MM.1S (cell line): ENCODE results near the gene SNX25.

Experiments used
- DNase-seq: peaks from one replicate; pipeline ENCODE4 v3.0.0-alpha.2; 2015
- H2AFZ ChIP-seq: fragments of 300-600 bp; sonication (generic); 2 replicates; pipeline ENCODE4 v1.6.0; 2016; ENCODE audit warnings: antibody characterized with exemption, low read length
- H3F3A ChIP-seq: fragments of 300-600 bp; sonication (generic); 2 replicates; pipeline ENCODE4 v1.6.1; 2016; ENCODE audit warnings: mild to moderate bottlenecking, antibody characterized with exemption, low read length, moderate library complexity, mixed read lengths; ENCODE audit not compliant: insufficient read depth
- H3K27ac ChIP-seq: fragments of 300-600 bp; sonication (generic); 2 replicates; pipeline ENCODE4 v1.5.1; 2016; ENCODE audit warnings: mild to moderate bottlenecking, low read length
- H3K27me3 ChIP-seq: fragments of 300-600 bp; sonication (generic); replicated peaks from 2 replicates; pipeline ENCODE4 v1.6.0; 2016; ENCODE audit warnings: low read length; ENCODE audit not compliant: insufficient read depth
- H3K36me3 ChIP-seq: fragments of 300-600 bp; sonication (generic); replicated peaks from 2 replicates; pipeline ENCODE4 v1.6.1; 2016; ENCODE audit warnings: mild to moderate bottlenecking, low read length, mixed read lengths; ENCODE audit not compliant: insufficient read depth
- H3K4me1 ChIP-seq: fragments of 300-600 bp; sonication (generic); 2 replicates; pipeline ENCODE4 v1.6.1; 2016; ENCODE audit warnings: low read length, mixed read lengths
- H3K4me2 ChIP-seq: fragments of 300-600 bp; sonication (generic); 2 replicates; pipeline ENCODE4 v1.6.0; 2016; ENCODE audit warnings: low read depth, low read length
- H3K4me3 ChIP-seq: fragments of 300-600 bp; sonication (generic); 2 replicates; pipeline ENCODE4 v1.5.1; 2016; ENCODE audit warnings: low read length, mixed read lengths
- H3K79me2 ChIP-seq: fragments of 300-600 bp; sonication (generic); 2 replicates; pipeline ENCODE4 v1.6.1; 2016; ENCODE audit warnings: mixed run types, low read length, mixed read lengths
- H3K9ac ChIP-seq: fragments of 300-600 bp; sonication (generic); 2 replicates; pipeline ENCODE4 v1.6.1; 2016; ENCODE audit warnings: low read length, mixed read lengths
- H3K9me2 ChIP-seq: fragments of 300-600 bp; sonication (generic); replicated peaks from 2 replicates; pipeline ENCODE4 v1.6.1; 2016; ENCODE audit warnings: mild to moderate bottlenecking, low read length, mixed read lengths; ENCODE audit not compliant: insufficient read depth
- H3K9me3 ChIP-seq: fragments of 300-600 bp; sonication (generic); replicated peaks from 2 replicates; pipeline ENCODE4 v1.6.1; 2016; ENCODE audit warnings: mild to moderate bottlenecking, low read length, mixed read lengths; ENCODE audit not compliant: insufficient read depth
- H4K20me1 ChIP-seq: fragments of 300-600 bp; sonication (generic); 2 replicates; pipeline ENCODE4 v1.6.1; 2016; ENCODE audit warnings: mild to moderate bottlenecking, low read length, moderate library complexity, mixed read lengths; ENCODE audit not compliant: insufficient read depth
- EZH2 ChIP-seq: fragments of 300-600 bp; sonication (generic); optimal IDR thresholded peaks from 2 replicates; pipeline ENCODE3; 2017; ENCODE audit warnings: low read depth, mild to moderate bottlenecking, antibody characterized with exemption, low read length, mixed read lengths
- EZH2phosphoT487 ChIP-seq: fragments of 300-600 bp; sonication (generic); IDR thresholded peaks from 2 replicates; pipeline ENCODE4 v1.6.1; 2018; ENCODE audit warnings: antibody characterized with exemption, low read length
- TF ChIP-seq, protein P1 (sequence below): fragments of 300-600 bp; sonication (generic); IDR thresholded peaks from 2 replicates; pipeline ENCODE4 v1.5.1; 2016; ENCODE audit warnings: antibody characterized with exemption, low read length, mixed read lengths

Gene SNX25

GRCh38 chr4:185371702-185372101 is 162.3 kb downstream of the SNX25 start:
- no peak overlapping the region for H2AFZ ChIP-seq
- TF ChIP-seq, protein P1, sequence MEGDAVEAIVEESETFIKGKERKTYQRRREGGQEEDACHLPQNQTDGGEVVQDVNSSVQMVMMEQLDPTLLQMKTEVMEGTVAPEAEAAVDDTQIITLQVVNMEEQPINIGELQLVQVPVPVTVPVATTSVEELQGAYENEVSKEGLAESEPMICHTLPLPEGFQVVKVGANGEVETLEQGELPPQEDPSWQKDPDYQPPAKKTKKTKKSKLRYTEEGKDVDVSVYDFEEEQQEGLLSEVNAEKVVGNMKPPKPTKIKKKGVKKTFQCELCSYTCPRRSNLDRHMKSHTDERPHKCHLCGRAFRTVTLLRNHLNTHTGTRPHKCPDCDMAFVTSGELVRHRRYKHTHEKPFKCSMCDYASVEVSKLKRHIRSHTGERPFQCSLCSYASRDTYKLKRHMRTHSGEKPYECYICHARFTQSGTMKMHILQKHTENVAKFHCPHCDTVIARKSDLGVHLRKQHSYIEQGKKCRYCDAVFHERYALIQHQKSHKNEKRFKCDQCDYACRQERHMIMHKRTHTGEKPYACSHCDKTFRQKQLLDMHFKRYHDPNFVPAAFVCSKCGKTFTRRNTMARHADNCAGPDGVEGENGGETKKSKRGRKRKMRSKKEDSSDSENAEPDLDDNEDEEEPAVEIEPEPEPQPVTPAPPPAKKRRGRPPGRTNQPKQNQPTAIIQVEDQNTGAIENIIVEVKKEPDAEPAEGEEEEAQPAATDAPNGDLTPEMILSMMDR, result no peak
- no peak for TF ChIP-seq EZH2
- no peak for TF ChIP-seq EZH2phosphoT487
- no peak overlapping the region for H3K4me2 ChIP-seq
- H3F3A ChIP-seq, result no peaks in the 10 kb centered on the region
- H3K9ac ChIP-seq, result no peak overlapping the region
- DNase-seq, result no peak
- H3K9me2 ChIP-seq, result no peaks in the 10 kb centered on the region
- no peaks in the 10 kb centered on the region for H3K27me3 ChIP-seq
- no peaks in the 10 kb centered on the region for H3K4me1 ChIP-seq
- 0 out of 2 replicates have a peak, but pooled peaks cover 6% of the 10 kb centered on the region for H3K36me3 ChIP-seq
- H3K9me3 ChIP-seq, result no peaks in the 10 kb centered on the region
- no peaks in the 10 kb centered on the region for H4K20me1 ChIP-seq
- H3K4me3 ChIP-seq, result no peak overlapping the region
- no peak overlapping the region for H3K27ac ChIP-seq
- no peaks in the 10 kb centered on the region for H3K79me2 ChIP-seq

DNA sequence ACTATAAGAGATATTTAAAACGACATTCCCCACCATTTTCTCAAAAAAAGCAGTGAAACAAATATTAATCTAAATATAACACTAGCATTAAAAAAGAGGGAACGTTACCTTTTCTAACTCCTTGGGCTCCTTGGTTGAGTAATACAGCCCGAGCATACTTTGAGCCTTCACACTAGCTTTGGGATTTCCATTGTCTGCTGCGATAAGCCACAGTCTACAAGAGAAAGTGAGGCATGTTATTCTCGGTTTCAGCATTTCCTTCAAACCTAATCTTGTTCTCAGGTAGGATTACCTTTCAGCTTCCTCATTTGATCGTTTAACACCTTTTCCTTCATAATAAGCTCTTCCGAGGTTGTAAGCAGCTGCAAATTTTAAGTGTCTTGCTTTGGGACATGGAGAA is 164.6 kb downstream of the SNX25 start:
- no peaks in the 10 kb centered on the region for H3K4me1 ChIP-seq
- DNase-seq, result no peak
- no peak overlapping the region for H3K9ac ChIP-seq
- TF ChIP-seq EZH2 (no peak), EZH2phosphoT487 (no peak)
- H3K27ac ChIP-seq, result no peak overlapping the region
- no peak overlapping the region for H2AFZ ChIP-seq
- no peaks in the 10 kb centered on the region for H3K79me2 ChIP-seq
- H3K27me3 ChIP-seq, result no peaks in the 10 kb centered on the region
- no peak overlapping the region for H3K4me3 ChIP-seq
- no peaks in the 10 kb centered on the region for H3K9me3 ChIP-seq
- no peaks in the 10 kb centered on the region for H3K9me2 ChIP-seq
- no peaks in the 10 kb centered on the region for H3F3A ChIP-seq
- 0 out of 2 replicates have a peak, but pooled peaks cover 6% of the 10 kb centered on the region for H3K36me3 ChIP-seq
- no peaks in the 10 kb centered on the region for H4K20me1 ChIP-seq
- H3K4me2 ChIP-seq, result no peak overlapping the region

DNA sequence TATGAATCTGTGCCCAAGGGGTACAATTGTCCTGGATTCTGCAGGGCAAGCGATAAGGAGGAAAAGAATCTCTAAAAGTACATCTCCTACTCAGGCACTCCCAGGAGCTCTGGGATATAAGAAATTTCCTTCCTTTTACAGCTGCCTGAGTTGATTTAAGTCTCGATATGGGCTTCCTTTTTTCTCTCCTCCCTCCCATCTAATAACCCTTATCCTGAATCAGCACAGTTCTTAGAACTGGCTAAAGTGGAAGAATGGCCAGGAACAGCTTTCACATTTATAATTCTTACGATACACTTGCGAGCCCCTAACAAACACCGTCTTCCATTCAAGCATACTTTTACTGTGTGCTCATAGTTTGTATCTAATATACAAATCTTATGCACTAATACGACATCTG is 165.2 kb downstream of the SNX25 start:
- Histone ChIP-seq H3K9me3 (no peaks in the 10 kb centered on the region), H3K27me3 (no peaks in the 10 kb centered on the region), H3K4me3 (no peak overlapping the region), H3K9ac (no peak overlapping the region), H3K9me2 (no peaks in the 10 kb centered on the region), H2AFZ (no peak overlapping the region), H3K27ac (no peak overlapping the region), H3K4me2 (no peak overlapping the region), H4K20me1 (no peaks in the 10 kb centered on the region), H3K4me1 (no peaks in the 10 kb centered on the region), H3F3A (no peaks in the 10 kb centered on the region), H3K79me2 (no peaks in the 10 kb centered on the region), H3K36me3 (0 out of 2 replicates have a peak, but pooled peaks cover 6% of the 10 kb centered on the region)
- TF ChIP-seq, protein P1, result no peak
- TF ChIP-seq EZH2, result no peak
- no peak for TF ChIP-seq EZH2phosphoT487
- DNase-seq, result no peak

DNA sequence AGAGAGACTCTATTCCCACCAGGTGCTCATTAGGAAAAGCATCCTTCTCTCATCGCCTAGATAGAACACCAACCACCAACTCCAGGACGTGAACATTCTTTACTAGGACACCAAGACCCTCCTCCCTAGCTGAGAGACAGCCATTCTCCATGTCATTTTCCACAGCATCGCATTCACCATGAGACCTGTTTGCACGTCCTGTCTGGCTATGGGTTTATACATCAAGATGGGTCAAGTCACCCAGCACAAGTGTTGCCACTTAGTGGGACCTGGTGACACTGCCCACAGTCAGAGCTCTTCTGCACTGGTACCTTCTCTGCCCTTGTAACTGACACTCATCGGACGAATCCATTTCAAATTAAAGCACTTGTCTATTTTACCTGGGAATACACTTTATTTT is 168.9 kb downstream of the SNX25 start:
- Histone ChIP-seq H3K27me3 (no peaks in the 10 kb centered on the region), H3K4me2 (no peak overlapping the region), H3F3A (no peaks in the 10 kb centered on the region), H3K4me1 (no peaks in the 10 kb centered on the region), H2AFZ (no peak overlapping the region), H3K9ac (no peak overlapping the region), H3K9me2 (no peaks in the 10 kb centered on the region), H3K9me3 (no peaks in the 10 kb centered on the region), H3K4me3 (no peak overlapping the region), H3K27ac (no peak overlapping the region), H3K36me3 (no peaks in the 10 kb centered on the region), H4K20me1 (no peaks in the 10 kb centered on the region), H3K79me2 (no peaks in the 10 kb centered on the region)
- TF ChIP-seq EZH2, result no peak
- TF ChIP-seq, protein P1, result no peak
- TF ChIP-seq EZH2phosphoT487, result no peak
- no peak for DNase-seq
